Measurements from ENCODE around the gene AADACL3.

AADACL3 gene

DNA sequence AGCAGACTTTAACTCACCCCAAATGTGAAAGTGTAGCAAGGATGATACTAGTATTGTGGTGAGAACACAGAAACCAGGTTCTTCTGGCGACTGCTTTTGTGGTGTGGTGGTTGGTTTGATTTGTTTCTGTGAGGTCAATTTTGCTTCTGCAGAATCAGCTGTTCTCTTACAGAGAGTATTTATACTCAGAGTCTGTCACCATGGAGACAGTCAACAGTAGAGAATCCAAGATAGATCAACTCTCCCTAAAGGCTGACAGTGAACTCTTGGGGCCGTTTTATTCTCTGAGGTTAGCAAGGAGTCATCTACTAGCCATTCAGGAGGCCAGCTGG is 30.0 kb downstream of the AADACL3 start, which contains the start of gene CFAP107:
Gene CFAP107, plus strand, starts transcription at position 209 of the 332 bp plus-strand sequence. CDS start 231 bp downstream, outside the sequence.
- no peak within 1 kb of the TSS for H2BK120ac ChIP-seq (ENCODE audit: low read depth, low read length)
- no peak within 1 kb of the TSS for H2BK15ac ChIP-seq (ENCODE audit: low read length)
- WGBS, 2 donors (ENCODE audit: extremely low coverage in 2 of 2, insufficient read length in 2 of 2, insufficient replicate concordance in 1 of 2) = no CpG with 5 or more reads among the region's 2 CpGs
- no peaks in the 10 kb centered on the region for H3K79me1 ChIP-seq (ENCODE audit: low read depth, low read length)
- H3K27me3 ChIP-seq (ENCODE audit: control insufficient read depth in 3 of 3, insufficient read depth in 3 of 3, low read depth in 1 of 3, low read length in 3 of 3) = no peaks in the 10 kb centered on the region
- H2BK12ac ChIP-seq (ENCODE audit: low read length) = no peak within 1 kb of the TSS
- H4K8ac ChIP-seq (ENCODE audit: low read depth, low read length) = no peak within 1 kb of the TSS
- no peak within 1 kb of the TSS for H3K9ac ChIP-seq (ENCODE audit: low read depth, low read length, poor library complexity)
- no peak within 1 kb of the TSS for H3K18ac ChIP-seq (ENCODE audit: low read length)
- H3K9me3 ChIP-seq (replicated peaks in 1 of 2; ENCODE audit: control insufficient read depth in 2 of 2, insufficient read depth in 1 of 2, low read depth in 1 of 2, low read length in 2 of 2) = peaks cover 3 to 5% of the 10 kb centered on the region in 2 donors
- H3K4me1 ChIP-seq (ENCODE audit: control insufficient read depth in 2 of 2, insufficient read depth in 1 of 2, low read depth in 1 of 2, low read length in 2 of 2) = no peaks in the 10 kb centered on the region
- no peak within 1 kb of the TSS for H3K4me2 ChIP-seq (ENCODE audit: insufficient read depth, low read length, poor library complexity, severe bottlenecking)
- no peak within 1 kb of the TSS for H3K4ac ChIP-seq (ENCODE audit: low read length)
- no peak within 1 kb of the TSS for H3K23ac ChIP-seq (ENCODE audit: low read depth, low read length, poor library complexity)
- no peak within 1 kb of the TSS for H3K27ac ChIP-seq (replicated peaks; ENCODE audit: low read length)
- H3K36me3 ChIP-seq (replicated peaks in 1 of 2; ENCODE audit: control insufficient read depth in 2 of 2, insufficient read depth in 2 of 2, low read length in 2 of 2) = no peaks in the 10 kb centered on the region
- no peak within 1 kb of the TSS for H3K14ac ChIP-seq (ENCODE audit: low read length)
- no peak within 1 kb of the TSS for H2BK5ac ChIP-seq (ENCODE audit: low read length)
- no peak within 1 kb of the TSS for H2AFZ ChIP-seq (ENCODE audit: low read length)
- H3K4me3 ChIP-seq (ENCODE audit: low read length in 2 of 2) = no peak within 1 kb of the TSS
- H2AK5ac ChIP-seq (ENCODE audit: low read depth, low read length) = no peak within 1 kb of the TSS
- no peak for DNase-seq (ENCODE audit: low spot score)
- H4K91ac ChIP-seq (ENCODE audit: low read depth, low read length, poor library complexity) = no peak within 1 kb of the TSS

GRCh38 chr1:12748778-12749355 is 33.0 kb downstream of the AADACL3 start:
- Histone ChIP-seq H3K23ac (ENCODE audit: low read depth, low read length, poor library complexity) (no peak overlapping the region), H4K91ac (ENCODE audit: low read depth, low read length, poor library complexity) (no peak overlapping the region)

DNA sequence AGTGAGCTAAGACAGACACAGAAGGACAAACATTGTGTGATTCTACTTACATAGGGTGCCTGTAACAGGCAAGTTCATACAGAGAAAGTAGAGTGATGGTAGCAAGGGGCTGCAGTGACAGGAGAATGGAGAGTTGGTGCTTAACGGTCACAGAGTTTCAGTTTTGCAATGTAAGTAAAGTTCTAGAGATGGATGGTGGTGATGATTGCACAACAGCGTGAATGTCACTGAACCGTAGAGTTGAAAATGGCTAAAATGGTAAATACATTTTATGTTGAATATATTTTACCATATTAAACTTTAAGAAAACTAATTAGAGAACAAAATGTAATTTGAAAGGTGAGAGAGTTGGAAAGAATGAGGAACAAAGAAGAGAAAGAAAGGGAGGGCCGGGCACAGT is 38.8 kb downstream of the AADACL3 start:
- H4K8ac ChIP-seq (ENCODE audit: low read depth, low read length) = no peak overlapping the region
- no CpG with 5 or more reads among the region's 4 CpGs for WGBS, 2 donors (ENCODE audit: extremely low coverage in 2 of 2, insufficient read length in 2 of 2, insufficient replicate concordance in 1 of 2)
- no peak for DNase-seq (ENCODE audit: low spot score)
- H3K9me3 ChIP-seq (replicated peaks in 1 of 2; ENCODE audit: control insufficient read depth in 2 of 2, insufficient read depth in 1 of 2, low read depth in 1 of 2, low read length in 2 of 2) = no peaks in the 10 kb centered on the region
- no peak overlapping the region for H3K4me2 ChIP-seq (ENCODE audit: insufficient read depth, low read length, poor library complexity, severe bottlenecking)
- H3K9ac ChIP-seq (ENCODE audit: low read depth, low read length, poor library complexity) = no peak overlapping the region
- H3K4me1 ChIP-seq (ENCODE audit: control insufficient read depth in 2 of 2, insufficient read depth in 1 of 2, low read depth in 1 of 2, low read length in 2 of 2) = no peaks in the 10 kb centered on the region
- H4K91ac ChIP-seq (ENCODE audit: low read depth, low read length, poor library complexity) = no peak overlapping the region
- no peak overlapping the region for H3K4ac ChIP-seq (ENCODE audit: low read length)
- H3K27ac ChIP-seq (replicated peaks; ENCODE audit: low read length) = no peak overlapping the region
- no peak overlapping the region for H2BK5ac ChIP-seq (ENCODE audit: low read length)
- no peak overlapping the region for H3K4me3 ChIP-seq (ENCODE audit: low read length in 2 of 2)
- no peaks in the 10 kb centered on the region for H3K36me3 ChIP-seq (replicated peaks in 1 of 2; ENCODE audit: control insufficient read depth in 2 of 2, insufficient read depth in 2 of 2, low read length in 2 of 2)
- H3K27me3 ChIP-seq (ENCODE audit: control insufficient read depth in 3 of 3, insufficient read depth in 3 of 3, low read depth in 1 of 3, low read length in 3 of 3) = peaks cover 0 to 35% (median 0%) of the 10 kb centered on the region in 3 experiments
- no peak overlapping the region for H2AK5ac ChIP-seq (ENCODE audit: low read depth, low read length)
- no peak overlapping the region for H2BK15ac ChIP-seq (ENCODE audit: low read length)
- no peak overlapping the region for H3K18ac ChIP-seq (ENCODE audit: low read length)
- no peak overlapping the region for H3K23ac ChIP-seq (ENCODE audit: low read depth, low read length, poor library complexity)
- H2AFZ ChIP-seq (ENCODE audit: low read length) = no peak overlapping the region
- no peak overlapping the region for H2BK120ac ChIP-seq (ENCODE audit: low read depth, low read length)
- H2BK12ac ChIP-seq (ENCODE audit: low read length) = no peak overlapping the region
- no peak overlapping the region for H3K14ac ChIP-seq (ENCODE audit: low read length)
- no peaks in the 10 kb centered on the region for H3K79me1 ChIP-seq (ENCODE audit: low read depth, low read length)

More at GRCh38 chr1:12748778-12749355, 33.0 kb downstream of the AADACL3 start:
- Histone ChIP-seq H3K4ac (ENCODE audit: low read length) (no peak overlapping the region), H3K79me1 (ENCODE audit: low read depth, low read length) (no peaks in the 10 kb centered on the region), H3K14ac (ENCODE audit: low read length) (no peak overlapping the region), H4K8ac (ENCODE audit: low read depth, low read length) (no peak overlapping the region), H2AFZ (ENCODE audit: low read length) (no peak overlapping the region), H3K27me3 (ENCODE audit: control insufficient read depth in 3 of 3, insufficient read depth in 3 of 3, low read depth in 1 of 3, low read length in 3 of 3) (no peaks in the 10 kb centered on the region), H2BK5ac (ENCODE audit: low read length) (no peak overlapping the region), H3K4me3 (ENCODE audit: low read length in 2 of 2) (no peak overlapping the region), H2AK5ac (ENCODE audit: low read depth, low read length) (no peak overlapping the region), H3K9ac (ENCODE audit: low read depth, low read length, poor library complexity) (no peak overlapping the region), H3K9me3 (replicated peaks in 1 of 2; ENCODE audit: control insufficient read depth in 2 of 2, insufficient read depth in 1 of 2, low read depth in 1 of 2, low read length in 2 of 2) (peaks cover 3 to 5% of the 10 kb centered on the region in 2 donors), H3K27ac (replicated peaks; ENCODE audit: low read length) (no peak overlapping the region), H2BK15ac (ENCODE audit: low read length) (no peak overlapping the region), H3K4me1 (ENCODE audit: control insufficient read depth in 2 of 2, insufficient read depth in 1 of 2, low read depth in 1 of 2, low read length in 2 of 2) (no peaks in the 10 kb centered on the region), H3K18ac (ENCODE audit: low read length) (no peak overlapping the region), H3K4me2 (ENCODE audit: insufficient read depth, low read length, poor library complexity, severe bottlenecking) (no peak overlapping the region), H2BK12ac (ENCODE audit: low read length) (no peak overlapping the region), H2BK120ac (ENCODE audit: low read depth, low read length) (no peak overlapping the region), H3K36me3 (replicated peaks in 1 of 2; ENCODE audit: control insufficient read depth in 2 of 2, insufficient read depth in 2 of 2, low read length in 2 of 2) (no peaks in the 10 kb centered on the region)
- no peak for DNase-seq (ENCODE audit: low spot score)

DNA sequence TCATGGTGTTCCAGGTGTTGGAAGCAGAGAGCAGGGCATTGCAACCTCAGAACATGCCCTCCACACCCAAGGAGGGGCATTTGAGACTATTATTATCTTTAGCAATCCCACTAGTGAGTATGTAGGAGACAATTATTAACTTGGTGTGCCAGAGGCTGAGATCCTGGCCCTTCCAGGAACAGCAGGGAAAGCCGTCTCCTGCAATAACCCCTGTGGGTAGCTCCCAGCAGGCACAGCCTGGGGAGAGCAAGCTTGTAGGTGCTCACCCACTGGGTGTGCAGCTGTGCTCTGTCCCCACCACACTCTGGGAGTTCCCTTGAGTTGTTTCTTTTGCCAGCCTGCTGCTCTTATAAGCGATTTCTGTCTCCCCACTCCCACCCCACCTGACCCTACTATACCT is 40.4 kb downstream of the AADACL3 start:
- H3K9ac ChIP-seq (ENCODE audit: low read depth, low read length, poor library complexity) = no peak overlapping the region
- H3K4me1 ChIP-seq (ENCODE audit: control insufficient read depth in 2 of 2, insufficient read depth in 1 of 2, low read depth in 1 of 2, low read length in 2 of 2) = no peaks in the 10 kb centered on the region
- no peak overlapping the region for H3K4me2 ChIP-seq (ENCODE audit: insufficient read depth, low read length, poor library complexity, severe bottlenecking)
- H2BK15ac ChIP-seq (ENCODE audit: low read length) = no peak overlapping the region
- no peak overlapping the region for H3K18ac ChIP-seq (ENCODE audit: low read length)
- H2AFZ ChIP-seq (ENCODE audit: low read length) = no peak overlapping the region
- H3K14ac ChIP-seq (ENCODE audit: low read length) = no peak overlapping the region
- H3K4ac ChIP-seq (ENCODE audit: low read length) = no peak overlapping the region
- H3K79me1 ChIP-seq (ENCODE audit: low read depth, low read length) = no peaks in the 10 kb centered on the region
- DNase-seq (ENCODE audit: low spot score) = no peak
- H2BK5ac ChIP-seq (ENCODE audit: low read length) = no peak overlapping the region
- H3K4me3 ChIP-seq (ENCODE audit: low read length in 2 of 2) = no peak overlapping the region
- no CpG with 5 or more reads among the region's 2 CpGs for WGBS, 2 donors (ENCODE audit: extremely low coverage in 2 of 2, insufficient read length in 2 of 2, insufficient replicate concordance in 1 of 2)
- H3K23ac ChIP-seq (ENCODE audit: low read depth, low read length, poor library complexity) = no peak overlapping the region
- H3K27ac ChIP-seq (replicated peaks; ENCODE audit: low read length) = no peak overlapping the region
- H3K27me3 ChIP-seq (ENCODE audit: control insufficient read depth in 3 of 3, insufficient read depth in 3 of 3, low read depth in 1 of 3, low read length in 3 of 3) = peaks cover 0 to 35% (median 0%) of the 10 kb centered on the region in 3 experiments
- H4K91ac ChIP-seq (ENCODE audit: low read depth, low read length, poor library complexity) = no peak overlapping the region
- no peak overlapping the region for H2BK120ac ChIP-seq (ENCODE audit: low read depth, low read length)
- H2AK5ac ChIP-seq (ENCODE audit: low read depth, low read length) = no peak overlapping the region
- H2BK12ac ChIP-seq (ENCODE audit: low read length) = no peak overlapping the region
- no peaks in the 10 kb centered on the region for H3K36me3 ChIP-seq (replicated peaks in 1 of 2; ENCODE audit: control insufficient read depth in 2 of 2, insufficient read depth in 2 of 2, low read length in 2 of 2)
- no peak overlapping the region for H4K8ac ChIP-seq (ENCODE audit: low read depth, low read length)
- H3K9me3 ChIP-seq (replicated peaks in 1 of 2; ENCODE audit: control insufficient read depth in 2 of 2, insufficient read depth in 1 of 2, low read depth in 1 of 2, low read length in 2 of 2) = no peaks in the 10 kb centered on the region

Data from neuronal stem cell (in vitro differentiated cells).